Measurements from ENCODE around the gene AGK.

- TF ChIP-seq CTCF (IDR thresholded peaks at IDR 0.05) (no peak), POLR2A (IDR thresholded peaks at IDR 0.05) (no peak), POLR2AphosphoS5 (IDR thresholded peaks at IDR 0.05) (no peak), EP300 (IDR thresholded peaks at IDR 0.05) (no peak)
Measured at GRCh38 chr7:141562972-141563371, 11.8 kb downstream of the AGK start.
